ENCODE data around the gene CKB. TPM values are rescaled to one million over a fixed set of nuclear protein-coding genes. Genes with fewer than 3 reads are reported as not detected.

CKB gene
- total RNA-seq, 1 donor from 2014 or later: 661 TPM

DNA sequence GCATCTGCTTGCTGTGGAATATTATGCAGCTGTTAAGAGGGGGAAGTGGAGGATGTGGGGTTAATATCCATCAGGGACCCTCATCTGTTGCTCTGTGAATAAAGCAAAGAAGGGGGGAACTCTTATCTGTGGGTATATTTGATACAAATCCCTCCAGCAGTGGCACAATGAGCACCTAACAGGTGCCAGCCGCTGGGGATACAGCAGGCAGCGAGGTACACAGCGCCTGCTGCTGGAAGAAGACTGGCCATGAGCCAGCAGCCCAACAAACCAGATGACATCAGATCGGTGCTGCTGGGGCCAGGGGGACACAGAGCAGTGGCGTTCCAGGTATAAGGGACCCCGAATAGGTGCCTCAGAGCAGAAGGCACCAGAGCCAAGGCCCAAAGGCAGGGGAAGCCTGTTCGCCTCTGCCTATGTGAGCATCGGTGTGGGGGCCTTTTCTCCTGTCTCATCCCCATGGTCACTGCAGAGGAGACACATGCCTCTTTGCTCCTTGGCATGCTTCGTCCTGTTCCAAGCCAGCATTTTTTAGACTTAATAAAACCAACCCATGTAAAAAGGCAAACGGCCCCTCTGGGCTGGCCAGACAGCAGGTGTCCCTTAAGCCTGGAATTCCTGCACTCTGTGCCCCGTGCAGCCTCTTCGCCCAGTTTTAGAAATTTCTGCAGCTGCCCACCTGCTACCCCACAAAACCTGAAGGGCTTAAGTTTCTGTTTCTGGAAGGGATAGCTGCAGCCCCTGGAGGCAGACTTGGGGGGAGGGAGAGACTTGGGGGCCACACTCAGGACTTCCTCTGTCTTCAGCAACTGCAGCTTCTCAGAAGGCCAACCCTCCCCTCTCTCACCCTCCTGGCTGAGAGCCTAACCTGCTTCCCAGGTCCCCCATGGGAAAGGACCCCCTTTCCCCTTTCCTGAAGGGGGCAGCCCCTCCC lies 1.6 kb upstream of the CKB start:
- intact Hi-C loops (cut with micrococcal nuclease): no loop called here
- Histone ChIP-seq H3K4me3 (no peak overlapping the region), H3K9me3 (replicated peaks) (no peaks in the 10 kb centered on the region), H3K36me3 (no peaks in the 10 kb centered on the region), H3K27me3 (ENCODE audit: low read depth) (no peaks in the 10 kb centered on the region), H3K4me1 (peaks cover 92% of the 10 kb centered on the region), H3K27ac (replicated peaks) (peak overlapping the region; percentile 12)
- TF ChIP-seq, protein P1, sequence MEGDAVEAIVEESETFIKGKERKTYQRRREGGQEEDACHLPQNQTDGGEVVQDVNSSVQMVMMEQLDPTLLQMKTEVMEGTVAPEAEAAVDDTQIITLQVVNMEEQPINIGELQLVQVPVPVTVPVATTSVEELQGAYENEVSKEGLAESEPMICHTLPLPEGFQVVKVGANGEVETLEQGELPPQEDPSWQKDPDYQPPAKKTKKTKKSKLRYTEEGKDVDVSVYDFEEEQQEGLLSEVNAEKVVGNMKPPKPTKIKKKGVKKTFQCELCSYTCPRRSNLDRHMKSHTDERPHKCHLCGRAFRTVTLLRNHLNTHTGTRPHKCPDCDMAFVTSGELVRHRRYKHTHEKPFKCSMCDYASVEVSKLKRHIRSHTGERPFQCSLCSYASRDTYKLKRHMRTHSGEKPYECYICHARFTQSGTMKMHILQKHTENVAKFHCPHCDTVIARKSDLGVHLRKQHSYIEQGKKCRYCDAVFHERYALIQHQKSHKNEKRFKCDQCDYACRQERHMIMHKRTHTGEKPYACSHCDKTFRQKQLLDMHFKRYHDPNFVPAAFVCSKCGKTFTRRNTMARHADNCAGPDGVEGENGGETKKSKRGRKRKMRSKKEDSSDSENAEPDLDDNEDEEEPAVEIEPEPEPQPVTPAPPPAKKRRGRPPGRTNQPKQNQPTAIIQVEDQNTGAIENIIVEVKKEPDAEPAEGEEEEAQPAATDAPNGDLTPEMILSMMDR (IDR thresholded peaks at IDR 0.05; ENCODE audit: borderline replicate concordance): no peak
- DNase-seq: no peak

DNA sequence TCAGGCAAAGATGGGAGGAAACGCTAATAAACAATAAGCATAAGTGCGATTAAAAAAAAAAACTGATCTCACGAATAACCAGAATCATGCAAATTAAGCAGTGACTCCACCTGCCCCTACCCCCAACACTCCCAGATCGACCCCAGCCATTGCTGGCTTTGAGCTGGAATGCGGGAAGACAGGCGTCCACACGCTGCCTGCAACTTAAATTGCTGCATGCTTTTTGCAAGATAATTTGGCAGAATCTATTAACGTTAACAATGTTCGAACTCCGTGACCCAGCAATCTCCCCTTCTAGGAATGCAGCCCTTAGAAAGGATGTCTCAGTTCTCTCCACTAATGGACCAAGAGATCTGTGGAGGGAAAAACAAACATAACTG lies 935 bp upstream of the CKB start:
- no peaks in the 10 kb centered on the region for H3K36me3 ChIP-seq
- intact Hi-C loops (cut with micrococcal nuclease): no loop called here
- H3K9me3 ChIP-seq (replicated peaks): no peaks in the 10 kb centered on the region
- no peak for DNase-seq
- H3K4me3 ChIP-seq: peak overlapping the region; percentile 68
- no peaks in the 10 kb centered on the region for H3K27me3 ChIP-seq (ENCODE audit: low read depth)
- H3K27ac ChIP-seq (replicated peaks): peak overlapping the region; percentile 38
- TF ChIP-seq, protein P1 (IDR thresholded peaks at IDR 0.05; ENCODE audit: borderline replicate concordance): no peak
- H3K4me1 ChIP-seq: peaks cover 94% of the 10 kb centered on the region

DNA sequence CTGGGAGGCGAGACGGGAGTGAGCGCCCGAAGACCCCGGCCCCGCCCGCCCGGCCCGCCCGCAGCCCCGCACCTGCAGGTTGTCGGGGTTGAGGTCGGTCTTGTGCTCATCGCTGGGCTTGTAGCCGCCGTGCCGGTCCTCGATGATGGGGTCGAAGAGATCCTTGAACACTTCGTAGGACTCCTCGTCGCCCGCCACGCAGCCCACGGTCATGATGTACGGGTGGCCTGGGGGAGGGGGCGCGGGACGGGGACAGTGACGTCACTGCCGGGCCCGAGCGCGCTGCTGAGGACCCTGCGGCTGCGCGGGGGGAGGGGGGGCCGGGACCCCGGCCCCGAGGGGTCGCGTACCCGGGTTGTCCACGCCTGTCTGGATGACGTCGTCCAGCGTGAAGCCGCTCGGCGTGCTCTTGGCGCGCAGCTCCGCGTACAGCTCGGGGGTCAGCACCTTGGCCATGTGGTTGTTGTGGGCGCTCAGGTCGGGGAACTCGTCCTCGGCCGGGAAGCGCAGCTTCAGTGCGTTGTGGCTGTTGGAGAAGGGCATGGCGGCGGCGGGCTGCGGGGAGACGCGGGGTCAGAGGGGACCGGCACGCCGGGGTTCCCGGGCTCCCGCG lies 573 bp downstream of the CKB start:
- H3K9me3 ChIP-seq (replicated peaks): no peaks in the 10 kb centered on the region
- peaks cover 94% of the 10 kb centered on the region for H3K4me1 ChIP-seq
- H3K27ac ChIP-seq (replicated peaks): peak overlapping the region; percentile 89
- no peaks in the 10 kb centered on the region for H3K27me3 ChIP-seq (ENCODE audit: low read depth)
- TF ChIP-seq, protein P1 (IDR thresholded peaks at IDR 0.05; ENCODE audit: borderline replicate concordance): no peak
- no peaks in the 10 kb centered on the region for H3K36me3 ChIP-seq
- peak; percentile 35 for DNase-seq
- intact Hi-C loops (cut with micrococcal nuclease): no loop called here
- H3K4me3 ChIP-seq: peak overlapping the region; percentile 68

DNA sequence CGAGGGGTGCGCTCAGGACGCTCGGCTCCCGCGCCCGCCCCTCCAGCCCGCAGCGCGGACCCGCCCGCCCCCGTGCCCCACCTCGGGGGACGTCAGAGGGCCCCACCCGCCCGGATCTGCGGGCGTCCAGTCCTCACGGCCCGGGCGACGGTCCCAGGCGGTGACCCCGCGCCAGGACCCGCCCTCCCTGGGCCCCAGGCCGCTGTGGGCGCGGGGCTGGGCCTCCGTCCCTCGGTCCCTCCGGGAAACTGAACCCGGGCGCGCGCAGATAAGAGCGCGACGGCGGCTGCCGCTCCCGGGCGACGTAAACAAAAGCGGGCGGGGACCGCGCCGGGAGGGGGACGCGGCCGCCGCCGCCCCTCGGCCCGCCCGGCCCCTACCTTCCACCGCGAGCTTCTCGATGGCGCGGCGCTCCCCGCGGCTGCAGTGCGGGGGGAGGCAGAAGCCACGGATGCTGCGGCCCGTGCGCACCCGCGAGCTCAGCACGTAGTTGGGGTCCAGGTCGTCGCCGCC lies 1.1 kb downstream of the CKB start:
- Histone ChIP-seq H3K36me3 (no peaks in the 10 kb centered on the region), H3K4me1 (peaks cover 94% of the 10 kb centered on the region), H3K9me3 (replicated peaks) (no peaks in the 10 kb centered on the region), H3K27me3 (ENCODE audit: low read depth) (no peaks in the 10 kb centered on the region), H3K27ac (replicated peaks) (peak overlapping the region; percentile 89), H3K4me3 (peak overlapping the region; percentile 68)
- DNase-seq: peak; percentile 63
- intact Hi-C loops (cut with micrococcal nuclease): no loop called here
- TF ChIP-seq, protein P1 (IDR thresholded peaks at IDR 0.05; ENCODE audit: borderline replicate concordance): no peak

DNA sequence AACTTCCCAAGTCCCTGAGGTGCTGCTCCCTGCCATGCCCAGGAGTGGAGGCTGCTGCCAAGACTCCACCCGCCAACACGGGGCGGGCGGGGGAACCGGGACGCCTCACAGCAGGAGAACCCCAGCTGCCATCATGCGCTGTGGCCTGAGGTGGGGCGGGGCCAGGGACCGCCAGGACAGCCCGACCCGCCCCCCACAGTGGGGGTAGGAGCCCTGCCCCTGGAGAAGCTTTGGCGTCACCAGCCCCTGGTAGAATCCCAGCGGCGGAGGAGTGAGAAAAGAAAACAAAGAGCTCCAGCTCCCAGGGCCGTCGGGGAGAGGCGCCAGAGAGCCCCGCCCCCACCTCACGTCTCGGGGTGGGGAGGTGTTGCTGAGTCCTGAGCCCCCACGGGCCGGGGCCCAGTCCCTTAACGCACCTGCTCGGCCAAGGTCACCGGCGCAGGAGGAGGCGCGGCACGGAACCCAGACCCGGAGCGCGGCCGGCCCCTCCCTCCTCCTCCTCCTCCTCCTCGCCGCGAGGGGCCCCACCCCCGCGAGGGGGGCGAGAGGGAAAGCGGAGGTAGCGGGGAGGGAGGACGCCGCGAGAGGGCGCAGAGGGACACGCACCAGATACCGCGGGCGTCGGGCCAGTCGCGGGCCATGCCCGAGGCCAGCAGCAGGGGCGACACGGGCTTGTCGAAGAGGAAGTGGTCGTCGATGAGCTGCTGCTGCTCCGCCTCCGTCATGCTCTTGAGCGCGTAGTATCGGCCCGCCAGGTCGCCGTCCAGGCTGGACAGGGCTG lies 1.8 kb downstream of the CKB start:
- Histone ChIP-seq H3K27ac (replicated peaks) (peak overlapping the region; percentile 89), H3K9me3 (replicated peaks) (no peaks in the 10 kb centered on the region), H3K36me3 (no peaks in the 10 kb centered on the region), H3K4me1 (peaks cover 94% of the 10 kb centered on the region), H3K4me3 (peak overlapping the region; percentile 68), H3K27me3 (ENCODE audit: low read depth) (no peaks in the 10 kb centered on the region)
- intact Hi-C loops (cut with micrococcal nuclease): no loop called here
- TF ChIP-seq, protein P1 (IDR thresholded peaks at IDR 0.05; ENCODE audit: borderline replicate concordance): peak; percentile 68
- peak; percentile 85 for DNase-seq
